ENCODE data around the gene OR51V1.

DNA sequence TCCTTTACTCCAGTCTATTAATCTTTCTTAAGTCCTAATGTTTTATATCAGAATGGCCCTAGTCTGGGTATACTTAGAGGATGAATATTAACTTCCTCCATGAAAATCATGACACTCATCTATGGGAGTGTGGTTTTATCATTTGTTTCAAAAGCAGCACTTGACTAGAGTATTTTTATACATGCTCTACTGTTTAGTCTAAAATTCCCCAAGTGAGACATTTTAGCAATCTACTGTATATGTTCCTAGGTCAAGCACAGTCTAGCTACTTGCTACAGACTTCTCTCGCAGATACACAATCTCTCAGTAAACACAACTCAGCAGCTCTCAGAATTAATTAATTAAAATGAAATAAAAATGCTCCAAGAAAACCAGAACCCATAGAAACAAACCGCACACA is 29.3 kb upstream of the OR51V1 start:
- TF ChIP-seq POLR2A (IDR thresholded peaks at IDR 0.05) (no peak), CTCF (IDR thresholded peaks at IDR 0.05) (no peak), POLR2AphosphoS5 (IDR thresholded peaks at IDR 0.05) (no peak)
